HL-60 (cell line): ENCODE measurements around the gene TMEM190.
"Not testable (repeated sequence)": the region's sequence is repeated elsewhere in the genome, so short reads cannot be mapped to it uniquely, and the experiment has no call there.

ENCODE experiments used
- DNase-seq, 2 experiments: peaks; one replicate each; pipeline ENCODE4 v3.0.0-alpha.2; 2010 to 2020; ENCODE audit warnings: low read depth in 1 of 2, low spot score in 1 of 2
- H3K27ac ChIP-seq: fragments of 250-450 bp; sonication (Bioruptor Pico); replicated peaks from 2 replicates; pipeline ENCODE4 v1.5.1; 2020; ENCODE audit warnings: mild to moderate bottlenecking, moderate library complexity
- H3K27me3 ChIP-seq: fragments of 250-450 bp; sonication (Bioruptor Pico); 2 replicates; pipeline ENCODE4 v1.5.1; 2021; ENCODE audit warnings: mild to moderate bottlenecking, moderate library complexity; ENCODE audit not compliant: insufficient read depth, poor library complexity, severe bottlenecking
- H3K4me3 ChIP-seq: replicated peaks from 2 replicates; pipeline ENCODE4 v1.5.1; 2011; ENCODE audit warnings: mild to moderate bottlenecking, control low read depth, low read length; ENCODE audit not compliant: insufficient read depth
- CTCF ChIP-seq: IDR thresholded peaks from one replicate; pipeline ENCODE4 v1.5.1; 2011; ENCODE audit warnings: low read length, control low read depth, inconsistent platforms; ENCODE audit not compliant: insufficient read depth
- GABPA ChIP-seq: IDR thresholded peaks from 2 replicates; pipeline ENCODE4 v1.6.1; 2012; ENCODE audit warnings: low read depth
- POLR2AphosphoS5 ChIP-seq: IDR thresholded peaks from 2 replicates; pipeline ENCODE4 v1.6.1; 2012; ENCODE audit warnings: low read depth
- REST ChIP-seq: IDR thresholded peaks from 2 replicates; pipeline ENCODE4 v1.6.1; 2012; ENCODE audit warnings: low read depth; ENCODE audit not compliant: insufficient replicate concordance
- SPI1 ChIP-seq: IDR thresholded peaks from 2 replicates; pipeline ENCODE4 v1.6.1; 2012; ENCODE audit warnings: low read depth, mild to moderate bottlenecking, borderline replicate concordance
- long read RNA-seq: library from polyadenylated mRNA; unstranded; transcript quantifications from one replicate; pipeline ENCODE4 v2.0.0, GENCODE V29; 2020

TMEM190 gene
- long read RNA-seq = 0 reads

- no peak for TF ChIP-seq GABPA
- no peak for TF ChIP-seq SPI1
- no peak for TF ChIP-seq CTCF
- no peak for TF ChIP-seq REST
- no peak for TF ChIP-seq POLR2AphosphoS5
- Histone ChIP-seq H3K27ac (no peak within 1 kb of the TSS), H3K4me3 (no peak within 1 kb of the TSS), H3K27me3 (peaks cover 32% of the 10 kb centered on the region)
- DNase-seq = no peak
Measured at GRCh38 chr19:55376241-55376933, at the start of gene TMEM190. TSS of gene TMEM190 (plus strand) at chr19:55376826. CDS start at chr19:55376854, 28 bp downstream.

- H3K4me3 ChIP-seq, H3K27me3 ChIP-seq, H3K27ac ChIP-seq, DNase-seq: not testable (repeated sequence)
Measured at GRCh38 chr19:55328774-55329318, 47.8 kb upstream of the TMEM190 start.

GRCh38 chr19:55329791-55330190, 46.8 kb upstream of the TMEM190 start:
- not testable (repeated sequence) for H3K27ac ChIP-seq, H3K4me3 ChIP-seq, DNase-seq

GRCh38 chr19:55333870-55334269, 42.8 kb upstream of the TMEM190 start:
- Histone ChIP-seq H3K27me3 (no peaks in the 10 kb centered on the region), H3K4me3 (no peak overlapping the region), H3K27ac (no peak overlapping the region)
- TF ChIP-seq GABPA = no peak
- TF ChIP-seq REST = no peak
- TF ChIP-seq SPI1 = no peak
- TF ChIP-seq POLR2AphosphoS5 = no peak
- no peak for TF ChIP-seq CTCF
- no peak for DNase-seq

More at GRCh38 chr19:55329791-55330190, 46.8 kb upstream of the TMEM190 start:
- H3K27me3 ChIP-seq = not testable (repeated sequence)

- no peak for DNase-seq
- H3K27ac ChIP-seq = no peak overlapping the region
- no peak overlapping the region for H3K4me3 ChIP-seq
- TF ChIP-seq REST = no peak
- no peak for TF ChIP-seq SPI1
- TF ChIP-seq GABPA = no peak
- TF ChIP-seq POLR2AphosphoS5 = no peak
- TF ChIP-seq CTCF = no peak
- no peaks in the 10 kb centered on the region for H3K27me3 ChIP-seq
Measured at GRCh38 chr19:55336101-55336500, 40.5 kb upstream of the TMEM190 start.
